GM19035 (cell line): ENCODE data around the gene SOX5.
"Not testable (repeated sequence)": the region's sequence is repeated elsewhere in the genome, so short reads cannot be mapped to it uniquely, and the experiment has no call there.

ENCODE experiments used
- ATAC-seq: cut with Tn5 transposase; IDR thresholded peaks from one replicate; pipeline ENCODE4 v1.9.1; 2021; ENCODE audit not compliant: unreplicated experiment

The SOX5 gene

DNA sequence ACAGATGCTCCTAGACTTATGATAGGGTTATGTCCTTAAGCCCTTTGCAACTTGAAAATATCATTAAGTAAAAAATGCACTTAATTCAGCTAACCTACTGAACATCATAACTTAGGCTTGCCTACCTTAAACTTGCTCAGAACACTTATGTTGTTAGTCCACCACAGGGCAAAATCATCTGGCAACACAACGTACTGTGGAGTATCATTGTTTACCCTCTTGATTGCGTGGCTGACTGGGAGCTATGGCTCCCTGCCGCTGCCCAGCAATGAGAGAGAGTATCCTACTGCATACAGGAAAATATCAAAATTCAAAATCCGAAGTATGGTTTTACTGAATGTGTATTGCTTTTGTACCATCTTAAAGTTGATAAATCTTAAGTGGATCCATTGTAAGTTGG, 105.5 kb downstream of the SOX5 start:
- ATAC-seq = no peak

DNA sequence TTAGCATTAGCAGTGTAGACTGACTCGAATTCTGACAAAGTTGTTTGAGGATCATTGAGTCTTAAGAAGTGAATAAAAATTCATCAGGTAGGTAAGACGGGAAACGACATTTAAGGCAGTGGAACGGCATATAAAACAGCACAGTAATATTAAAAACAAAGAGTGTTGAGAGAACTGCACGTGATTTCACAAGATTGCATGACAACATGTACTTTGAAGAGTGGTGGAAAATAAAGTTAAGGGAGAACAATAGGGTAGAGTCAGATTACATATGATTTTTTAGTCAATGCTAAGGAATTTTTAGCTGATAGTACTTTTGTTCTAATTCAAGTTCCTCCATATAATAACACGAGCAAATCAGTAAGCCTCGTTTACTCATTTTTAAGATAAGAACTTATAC, 115.4 kb downstream of the SOX5 start:
- ATAC-seq = no peak

DNA sequence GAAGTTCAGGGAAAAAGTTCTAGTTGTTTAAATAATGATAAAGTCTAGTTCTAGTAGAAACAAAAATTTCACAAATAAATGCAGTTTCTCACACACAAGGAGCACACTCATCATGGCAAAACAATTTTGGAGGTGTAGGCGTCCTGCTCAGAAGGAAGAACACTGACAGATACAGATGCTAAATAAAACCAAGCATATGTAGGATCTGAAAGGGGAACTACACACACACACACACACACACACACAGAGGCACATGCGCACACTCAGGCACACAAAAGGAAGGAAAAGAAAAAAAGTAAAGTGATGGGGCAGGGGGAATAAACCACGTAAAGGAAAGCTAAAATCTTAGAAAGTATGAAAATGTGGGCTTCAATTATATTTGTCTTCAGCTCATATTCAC, 117.7 kb downstream of the SOX5 start:
- ATAC-seq = no peak

- no peak for ATAC-seq
Observed at GRCh38 chr12:23830210-23830609, 119.3 kb downstream of the SOX5 start.

DNA sequence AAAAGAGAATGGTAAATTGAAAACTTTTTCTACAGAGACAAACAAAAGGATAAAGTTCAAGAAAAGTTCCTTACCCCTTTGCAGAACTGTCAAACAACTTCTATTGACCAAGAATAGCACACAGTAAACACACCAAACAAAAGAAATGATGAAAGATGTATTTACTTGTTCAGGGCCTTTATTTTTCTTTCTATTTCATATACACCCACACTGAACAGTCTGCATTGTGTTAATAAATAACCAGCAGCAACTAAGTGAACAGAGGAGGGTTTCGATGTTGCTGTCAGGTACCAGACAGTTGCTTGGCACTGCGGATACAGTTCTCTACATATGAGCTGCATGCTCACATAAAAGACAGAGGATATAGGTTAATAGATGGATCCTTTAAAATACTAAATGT, 122.1 kb downstream of the SOX5 start:
- ATAC-seq = no peak

DNA sequence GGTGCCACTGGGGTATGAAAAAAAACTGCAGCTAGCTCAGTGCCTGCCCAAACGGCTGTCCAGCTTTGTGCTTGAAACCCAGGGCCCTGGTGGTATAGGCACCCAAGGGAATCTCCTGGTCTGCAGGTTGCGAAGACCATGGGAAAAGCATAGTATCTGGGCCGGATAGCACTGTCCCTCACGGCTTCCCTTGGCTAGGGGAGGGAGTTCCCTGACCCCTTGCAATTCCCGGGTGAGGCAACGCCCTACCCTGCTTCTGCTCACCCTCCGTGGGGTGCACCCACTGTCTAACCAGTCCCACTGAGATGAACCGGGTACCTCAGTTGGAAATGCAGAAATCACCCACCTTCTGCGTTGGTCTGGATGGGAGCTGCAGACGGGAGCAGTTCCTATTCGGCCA, 124.3 kb downstream of the SOX5 start:
- ATAC-seq = not testable (repeated sequence)

DNA sequence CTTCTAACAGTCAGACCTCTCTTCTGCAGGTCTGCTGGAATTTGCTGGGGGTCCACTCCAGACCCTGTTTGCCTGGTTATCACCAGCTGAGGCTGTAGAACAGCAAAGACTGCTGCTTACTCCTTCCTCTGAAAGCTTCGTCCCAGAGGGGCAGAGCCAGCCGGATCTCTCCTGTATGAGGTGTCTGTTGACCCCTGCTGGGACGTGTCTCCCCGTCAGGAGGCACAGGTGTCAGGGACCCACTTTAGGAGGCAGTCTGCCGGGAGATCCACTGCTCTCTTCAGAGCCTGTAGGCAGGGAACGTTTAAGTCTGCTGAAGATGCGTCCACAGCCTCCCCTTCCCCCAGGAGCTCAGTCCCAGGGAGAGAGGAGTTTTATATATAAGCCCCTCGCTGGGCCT, 125.1 kb downstream of the SOX5 start:
- no peak for ATAC-seq

GRCh38 chr12:23822883-23823282, 126.6 kb downstream of the SOX5 start:
- not testable (repeated sequence) for ATAC-seq

- ATAC-seq = no peak
Observed at GRCh38 chr12:23817345-23817744, 132.1 kb downstream of the SOX5 start.

DNA sequence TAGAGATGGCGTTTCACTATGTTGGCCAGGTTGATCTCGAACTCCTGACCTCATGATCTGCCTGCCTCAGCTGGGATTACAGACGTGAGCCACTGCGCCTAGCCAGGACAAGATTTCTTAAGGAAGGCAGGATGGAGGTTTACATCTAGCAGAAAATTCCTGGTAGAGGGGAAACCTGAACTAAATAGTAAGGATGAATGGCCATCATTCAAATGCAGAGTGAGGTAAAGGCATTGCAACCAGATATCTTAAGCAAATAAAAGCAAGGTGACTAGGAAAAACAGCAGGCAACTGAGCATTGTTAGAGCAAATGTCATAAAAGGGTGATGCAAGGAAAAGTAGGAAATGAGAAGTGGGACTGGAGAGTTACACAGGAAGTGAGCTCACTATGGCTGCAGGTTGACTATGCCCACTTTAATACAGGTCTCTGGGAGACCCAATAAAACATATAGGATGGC, 133.0 kb downstream of the SOX5 start:
- no peak for ATAC-seq

DNA sequence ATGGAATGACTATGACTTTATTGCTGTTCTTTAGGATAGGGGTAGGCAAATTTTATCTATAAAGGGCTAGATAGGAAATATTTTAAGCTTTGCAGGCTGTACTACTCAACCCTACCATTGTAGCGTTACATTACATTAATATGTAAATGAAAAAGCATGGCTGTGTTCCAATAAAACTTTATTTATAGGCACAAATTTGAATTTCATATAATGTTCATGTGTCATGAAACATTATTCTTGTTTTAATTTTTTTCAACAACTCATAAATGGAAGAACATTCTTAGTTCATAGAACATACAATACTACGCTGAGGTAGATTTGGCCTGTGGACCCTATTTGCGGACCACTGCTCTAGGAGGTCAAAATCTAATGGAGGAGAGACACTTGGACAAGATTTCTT, 133.7 kb downstream of the SOX5 start:
- ATAC-seq = no peak

- ATAC-seq = no peak
Observed at GRCh38 chr12:23813206-23813605, 136.3 kb downstream of the SOX5 start.

DNA sequence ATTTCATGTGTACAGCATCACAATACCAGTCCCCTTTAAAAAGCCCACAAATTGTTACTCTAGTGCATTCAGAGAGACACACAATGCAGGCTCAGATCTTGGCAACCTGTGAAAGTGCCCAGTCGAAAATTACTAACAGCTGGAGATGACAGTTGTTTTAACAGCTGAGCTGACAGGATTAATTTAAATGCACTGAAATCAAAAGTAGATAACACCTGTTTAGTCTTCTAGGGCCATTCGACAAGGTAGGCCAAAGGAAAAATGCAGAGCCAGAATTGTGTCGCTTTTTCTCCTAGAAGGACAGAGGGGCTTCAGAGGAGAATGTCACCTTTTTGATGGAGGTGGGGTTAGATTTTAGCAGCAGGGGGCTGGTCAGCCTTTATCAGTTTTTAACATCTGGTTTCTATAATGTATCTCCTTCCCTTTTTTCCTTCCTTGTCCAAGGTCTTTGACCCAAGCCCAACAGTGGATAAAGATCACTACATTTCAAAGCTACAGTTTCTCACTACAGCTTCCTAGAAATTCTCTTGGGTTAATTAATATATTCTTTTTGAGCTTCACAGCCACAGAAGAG, 139.1 kb downstream of the SOX5 start:
- no peak for ATAC-seq

DNA sequence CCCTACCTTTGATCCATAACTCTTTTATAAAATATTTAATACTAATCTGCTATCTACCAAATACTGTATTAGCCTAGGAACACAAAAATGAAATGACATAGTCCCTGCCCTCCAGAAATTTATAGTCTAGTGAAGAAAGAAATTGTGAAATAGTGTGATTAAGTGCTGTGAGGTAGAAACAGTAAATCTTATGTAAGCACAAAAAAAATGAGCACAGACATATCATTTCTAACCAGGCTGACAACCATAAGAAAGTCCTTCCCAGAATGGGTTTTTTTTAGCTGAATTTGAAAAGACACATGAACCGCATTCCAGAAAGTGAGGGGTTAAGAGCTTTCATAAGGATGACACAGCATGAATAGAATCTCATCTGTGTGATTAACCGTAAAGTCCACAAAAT, 145.9 kb downstream of the SOX5 start:
- ATAC-seq = no peak

- no peak for ATAC-seq
Observed at GRCh38 chr12:23795494-23795893, 154.0 kb downstream of the SOX5 start.

- ATAC-seq = no peak
Observed at GRCh38 chr12:23781118-23781517, 168.4 kb downstream of the SOX5 start.

- ATAC-seq = no peak
Observed at GRCh38 chr12:23775208-23775607, 174.3 kb downstream of the SOX5 start.

DNA sequence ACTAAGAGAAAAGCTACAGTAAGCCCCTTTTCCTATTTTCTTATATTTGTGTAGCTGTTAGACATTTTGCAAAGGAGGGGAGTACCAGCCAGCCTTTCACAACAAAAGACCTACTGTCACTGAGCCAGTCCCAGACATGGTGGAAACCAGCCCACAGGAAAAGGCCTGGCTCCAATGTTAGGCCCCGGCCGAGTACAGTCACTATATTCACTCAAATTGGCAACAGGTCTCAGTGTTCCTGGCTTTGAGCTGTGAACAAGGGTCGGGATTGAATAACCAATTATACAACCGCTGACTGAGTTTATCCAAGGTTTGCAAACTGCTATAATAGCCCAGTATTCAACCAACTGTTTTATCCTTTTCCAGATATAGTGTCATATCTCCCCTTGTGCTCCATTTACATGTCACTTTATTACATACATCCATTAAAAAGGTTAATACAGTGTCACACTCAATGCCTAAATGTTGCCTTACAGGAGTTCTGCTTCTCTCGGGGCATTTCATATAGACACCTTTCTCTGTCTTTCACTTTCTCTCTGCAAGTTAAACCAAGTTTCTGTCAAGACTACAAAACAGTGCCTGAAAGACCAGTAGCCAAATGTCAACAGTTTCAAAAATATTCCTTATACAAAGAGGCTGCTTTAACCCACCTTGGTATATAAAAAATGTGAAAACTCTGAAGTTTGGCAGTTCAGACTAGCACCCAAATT, 178.1 kb downstream of the SOX5 start:
- ATAC-seq = no peak

DNA sequence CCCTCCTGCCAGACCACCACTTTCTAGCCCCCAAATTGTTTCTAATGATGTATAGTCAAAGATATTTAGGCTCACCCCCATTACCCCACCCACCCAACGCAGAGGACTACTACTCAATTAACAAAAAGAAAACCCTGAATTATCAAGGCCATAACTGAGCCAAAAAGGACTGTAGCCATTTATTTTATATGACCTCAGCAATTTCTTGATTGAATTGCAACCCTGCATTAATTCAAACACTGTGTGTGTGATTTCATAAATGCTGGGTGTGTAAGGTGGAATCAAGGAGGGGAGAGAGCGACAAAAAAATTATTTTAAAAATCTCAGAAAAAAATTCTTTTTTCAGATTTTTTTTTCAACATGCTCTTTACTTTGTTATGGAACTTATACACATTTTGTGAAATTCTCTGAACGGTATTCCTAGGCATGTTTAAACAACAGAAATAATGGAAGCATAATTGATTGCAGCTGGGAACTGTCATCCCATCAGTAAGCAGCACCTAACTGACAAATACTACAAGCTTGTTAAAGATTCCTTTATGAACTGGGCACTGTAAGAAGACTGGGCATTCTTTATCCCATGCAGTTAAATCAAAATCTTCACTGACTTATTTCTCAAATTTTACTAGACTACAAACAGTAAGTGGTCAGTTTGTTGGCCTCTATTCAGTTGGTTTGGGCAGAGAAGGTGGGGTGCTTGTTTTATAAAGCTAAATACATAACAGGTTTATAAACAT, 179.1 kb downstream of the SOX5 start:
- ATAC-seq = no peak

- no peak for ATAC-seq
Observed at GRCh38 chr12:23767834-23768233, 181.6 kb downstream of the SOX5 start.

GRCh38 chr12:23763724-23764123, 185.7 kb downstream of the SOX5 start:
- no peak for ATAC-seq

GRCh38 chr12:23760495-23760894, 189.0 kb downstream of the SOX5 start:
- no peak for ATAC-seq
